Lung (tissue), 12 donors: ENCODE results near the gene COX6A2. TPM values are rescaled to one million over a fixed set of nuclear protein-coding genes. Genes with fewer than 3 reads are reported as not detected.

Experiments used
- ATAC-seq: fragments of 200-7000 bp; cut with Tn5 transposase; one replicate; pipeline ENCODE4 v1.9.1; 2020; ENCODE audit warnings: moderate number of reproducible peaks; ENCODE audit not compliant: insufficient read depth, low FRiP score
- DNase-seq, 3 donors: peaks; one replicate each; pipeline ENCODE4 v3.0.0-alpha.2; 2013 to 2017
- H3K27ac ChIP-seq, 2 donors: one replicate each; pipeline ENCODE4 v1.5.1; 2013; ENCODE audit warnings: mild to moderate bottlenecking in 2 of 2, moderate library complexity in 2 of 2, control low read depth in 1 of 2, inconsistent platforms in 1 of 2, low read depth in 1 of 2, low read length in 1 of 2
- H3K27me3 ChIP-seq, 3 donors: one replicate each; pipeline ENCODE4 v1.5.1; 2013; ENCODE audit warnings: low read length in 2 of 3; ENCODE audit not compliant: control insufficient read depth in 3 of 3, insufficient read depth in 3 of 3
- H3K36me3 ChIP-seq, 4 donors: one replicate each; pipeline ENCODE4 v1.5.1; 2013; ENCODE audit warnings: low read length in 4 of 4, mild to moderate bottlenecking in 1 of 4, moderate library complexity in 1 of 4; ENCODE audit not compliant: control insufficient read depth in 4 of 4, insufficient read depth in 4 of 4
- H3K4me1 ChIP-seq, 5 donors: one replicate each; pipeline ENCODE4 v1.5.1; 2013; ENCODE audit warnings: low read length in 5 of 5, mild to moderate bottlenecking in 2 of 5, moderate library complexity in 1 of 5; ENCODE audit not compliant: control insufficient read depth in 5 of 5, insufficient read depth in 5 of 5
- H3K4me3 ChIP-seq: one replicate; pipeline ENCODE4 v1.5.1; 2013; ENCODE audit warnings: mild to moderate bottlenecking, control low read depth, moderate library complexity
- H3K9ac ChIP-seq, 2 donors: one replicate each; pipeline ENCODE4 v1.5.1; 2013; ENCODE audit warnings: low read length in 2 of 2, control low read depth in 1 of 2; ENCODE audit not compliant: insufficient read depth in 1 of 2
- H3K9me3 ChIP-seq, 4 donors: one replicate each; pipeline ENCODE4 v1.5.1; 2013; ENCODE audit warnings: low read length in 3 of 4, mild to moderate bottlenecking in 1 of 4, moderate library complexity in 1 of 4; ENCODE audit not compliant: control insufficient read depth in 4 of 4, insufficient read depth in 3 of 4
- WGBS, 2 donors: extraction: QIAGEN DNeasy Blood & Tissue Kit; methylation state at CpG; one replicate each; pipeline ENCODE4 v1.1.7; 2013; 5-methylcytosine and 5-hydroxymethylcytosine counted together
- polyA plus RNA-seq, 2 donors: library from polyadenylated mRNA; stranded (reverse); fragments of 200-250 nt; gene quantifications; one replicate each; pipeline ENCODE4 v1.2.1, GENCODE V29; 2013
- total RNA-seq, 2 donors: library from RNA; depleted of rRNA in 1 of 2; stranded (reverse); fragments of >200 nt in 1 of 2; gene quantifications; one replicate each; pipeline ENCODE4 v1.2.1, GENCODE V29; 2014 to 2021
- TF ChIP-seq, protein P1 (sequence below): IDR thresholded peaks from 2 replicates; pipeline ENCODE4 v1.5.1; 2012; ENCODE audit warnings: mild to moderate bottlenecking; ENCODE audit errors: control extremely low read depth, extremely low read depth
- donor health status: control.
- donor health status: control.
- donor health status: Bipolar disorder and iron deficiency.
- donor health status: healthy.
- donor health status: DM: yes; HTN: yes; CAD: no.

The COX6A2 gene
- total and polyA plus RNA-seq, 4 donors: not detected

GRCh38 chr16:31436221-31437045 lies 8.3 kb upstream of the COX6A2 start:
- H3K36me3 ChIP-seq: no peaks in the 10 kb centered on the region
- H3K4me3 ChIP-seq: no peak overlapping the region
- H3K27ac ChIP-seq: no peak overlapping the region
- no peaks in the 10 kb centered on the region for H3K27me3 ChIP-seq
- TF ChIP-seq, protein P1, sequence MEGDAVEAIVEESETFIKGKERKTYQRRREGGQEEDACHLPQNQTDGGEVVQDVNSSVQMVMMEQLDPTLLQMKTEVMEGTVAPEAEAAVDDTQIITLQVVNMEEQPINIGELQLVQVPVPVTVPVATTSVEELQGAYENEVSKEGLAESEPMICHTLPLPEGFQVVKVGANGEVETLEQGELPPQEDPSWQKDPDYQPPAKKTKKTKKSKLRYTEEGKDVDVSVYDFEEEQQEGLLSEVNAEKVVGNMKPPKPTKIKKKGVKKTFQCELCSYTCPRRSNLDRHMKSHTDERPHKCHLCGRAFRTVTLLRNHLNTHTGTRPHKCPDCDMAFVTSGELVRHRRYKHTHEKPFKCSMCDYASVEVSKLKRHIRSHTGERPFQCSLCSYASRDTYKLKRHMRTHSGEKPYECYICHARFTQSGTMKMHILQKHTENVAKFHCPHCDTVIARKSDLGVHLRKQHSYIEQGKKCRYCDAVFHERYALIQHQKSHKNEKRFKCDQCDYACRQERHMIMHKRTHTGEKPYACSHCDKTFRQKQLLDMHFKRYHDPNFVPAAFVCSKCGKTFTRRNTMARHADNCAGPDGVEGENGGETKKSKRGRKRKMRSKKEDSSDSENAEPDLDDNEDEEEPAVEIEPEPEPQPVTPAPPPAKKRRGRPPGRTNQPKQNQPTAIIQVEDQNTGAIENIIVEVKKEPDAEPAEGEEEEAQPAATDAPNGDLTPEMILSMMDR: no peak
- WGBS, 2 donors: 93 to 96% methylated on average over 44 of the region's 44 CpGs
- no peak for DNase-seq
- H3K4me1 ChIP-seq: peaks cover 0 to 4% (median 0%) of the 10 kb centered on the region in 5 donors
- ATAC-seq: no peak
- H3K9me3 ChIP-seq: no peaks in the 10 kb centered on the region
- H3K9ac ChIP-seq: no peak overlapping the region

GRCh38 chr16:31435341-31436220 lies 7.4 kb upstream of the COX6A2 start:
- no peak overlapping the region for H3K4me3 ChIP-seq
- ATAC-seq: no peak
- H3K9me3 ChIP-seq: no peaks in the 10 kb centered on the region
- no peak for DNase-seq
- peaks cover 0 to 4% (median 0%) of the 10 kb centered on the region in 5 donors for H3K4me1 ChIP-seq
- H3K36me3 ChIP-seq: no peaks in the 10 kb centered on the region
- no peak overlapping the region for H3K9ac ChIP-seq
- H3K27me3 ChIP-seq: no peaks in the 10 kb centered on the region
- WGBS, 2 donors: 95 to 96% methylated on average over 47 of the region's 47 CpGs
- TF ChIP-seq, protein P1: no peak
- H3K27ac ChIP-seq: no peak overlapping the region

DNA sequence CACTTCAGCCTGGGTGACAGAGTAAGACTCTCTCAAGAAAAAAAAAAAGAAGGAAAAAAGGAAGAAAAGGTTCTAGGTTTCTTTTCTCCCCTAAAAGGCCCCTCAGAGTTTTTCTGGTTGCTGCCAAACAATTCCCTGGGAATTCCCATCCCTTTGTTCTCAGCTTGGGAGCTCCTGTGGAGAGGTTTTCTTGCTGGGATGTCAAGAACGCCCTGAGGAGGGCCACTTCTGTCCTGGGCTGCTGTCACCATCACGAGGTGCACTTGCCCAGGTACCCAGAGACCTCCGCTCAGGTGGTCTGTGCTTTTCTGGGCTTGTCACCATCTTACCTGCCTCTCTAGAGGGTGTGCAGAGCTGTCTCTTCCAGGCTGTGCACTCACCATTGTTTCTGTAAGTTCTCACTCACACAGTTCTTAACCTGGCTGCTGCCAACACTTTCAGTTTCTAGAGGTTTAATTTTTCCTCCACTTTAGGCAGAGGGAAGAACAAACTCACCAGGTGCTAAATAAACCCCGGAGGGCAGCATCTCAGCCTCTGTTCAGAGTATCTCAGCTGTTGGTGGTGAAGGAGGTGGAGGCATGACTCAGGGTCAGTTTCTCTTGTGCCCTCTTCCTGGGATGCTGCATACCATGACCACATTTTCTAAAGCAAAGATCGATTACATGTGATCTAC lies 2.4 kb upstream of the COX6A2 start:
- peaks cover 0 to 7% (median 0%) of the 10 kb centered on the region in 5 donors for H3K4me1 ChIP-seq
- H3K9me3 ChIP-seq: no peaks in the 10 kb centered on the region
- no peak overlapping the region for H3K9ac ChIP-seq
- H3K4me3 ChIP-seq: no peak overlapping the region
- TF ChIP-seq, protein P1: no peak
- peak overlapping the region in 1 of 2 donors; percentile 84 for H3K27ac ChIP-seq
- H3K36me3 ChIP-seq: peaks cover 0 to 3% (median 0%) of the 10 kb centered on the region in 4 donors
- no peak for DNase-seq
- 48 to 74% methylated on average over 5 of the region's 5 CpGs for whole genome bisulfite sequencing, 2 donors
- ATAC-seq: no peak
- peaks cover 0 to 15% (median 4%) of the 10 kb centered on the region in 3 donors for H3K27me3 ChIP-seq
